Type B pancreatic cell (in vitro differentiated cells): ENCODE results near the gene POR. TPM values are rescaled to one million over a fixed set of nuclear protein-coding genes. Genes with fewer than 3 reads are reported as not detected.

Source experiments
- DNase-seq: peaks from one replicate; pipeline ENCODE4 v3.0.0; 2021; ENCODE audit warnings: mixed read lengths; ENCODE audit not compliant: unreplicated experiment; ENCODE audit errors: extremely low spot score
- H3K27ac Mint-ChIP-seq: 2 replicates; pipeline ENCODE4 v1.8.0; 2021; ENCODE audit warnings: mild to moderate bottlenecking, mixed read lengths
- H3K27me3 Mint-ChIP-seq: 2 replicates; pipeline ENCODE4 v1.8.0; 2021; ENCODE audit warnings: mixed read lengths
- H3K36me3 Mint-ChIP-seq: 2 replicates; pipeline ENCODE4 v1.8.0; 2021; ENCODE audit warnings: mixed read lengths
- H3K4me1 Mint-ChIP-seq: one replicate; pipeline ENCODE4 v1.8.0; 2021; ENCODE audit warnings: mixed read lengths; ENCODE audit not compliant: unreplicated experiment
- H3K4me3 Mint-ChIP-seq: 2 replicates; pipeline ENCODE4 v1.8.0; 2021; ENCODE audit warnings: mild to moderate bottlenecking, mixed read lengths
- H3K9me3 Mint-ChIP-seq: 2 replicates; pipeline ENCODE4 v1.8.0; 2021; ENCODE audit warnings: mixed read lengths
- total RNA-seq: library from RNA; stranded (reverse); gene quantifications from 2 replicates; pipeline ENCODE4 v1.2.1, GENCODE V29; 2021; ENCODE audit warnings: low replicate concordance
- TF ChIP-seq, protein P1 (sequence below): fragments of 200-600 bp; sonication (generic); conservative IDR thresholded peaks from 2 replicates; pipeline ENCODE4 v1.5.0; 2021; ENCODE audit warnings: antibody characterized with exemption, mild to moderate bottlenecking

The POR gene
- total RNA-seq, 1 donor from 2014 or later: 122 TPM

DNA sequence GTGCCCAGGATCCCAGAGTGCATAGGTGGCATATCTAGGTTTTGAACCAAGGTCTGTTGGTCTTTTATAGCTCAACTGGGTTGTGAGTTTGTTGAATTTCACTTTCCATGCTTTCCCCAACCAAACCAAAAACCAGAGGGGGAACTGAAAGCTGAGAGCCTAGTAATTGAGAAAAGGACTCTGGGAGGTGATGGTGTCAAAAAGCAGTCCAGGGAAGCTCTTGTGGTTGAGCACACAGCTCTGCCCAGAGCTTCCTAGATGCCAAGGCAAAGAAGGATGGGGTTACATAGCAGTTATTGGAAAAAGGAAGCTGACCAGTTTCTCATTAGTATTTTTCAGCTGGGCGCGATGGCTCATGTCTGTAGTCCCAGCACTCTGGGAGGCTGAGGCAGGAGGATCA is 9.9 kb downstream of the POR start:
- peaks cover 8% of the 10 kb centered on the region for H3K36me3 Mint-ChIP-seq
- DNase-seq: no peak
- H3K27ac Mint-ChIP-seq: no peak overlapping the region
- no peaks in the 10 kb centered on the region for H3K9me3 Mint-ChIP-seq
- peaks cover 20% of the 10 kb centered on the region for H3K4me1 Mint-ChIP-seq
- no peaks in the 10 kb centered on the region for H3K27me3 Mint-ChIP-seq
- no peak overlapping the region for H3K4me3 Mint-ChIP-seq
- TF ChIP-seq, protein P1, sequence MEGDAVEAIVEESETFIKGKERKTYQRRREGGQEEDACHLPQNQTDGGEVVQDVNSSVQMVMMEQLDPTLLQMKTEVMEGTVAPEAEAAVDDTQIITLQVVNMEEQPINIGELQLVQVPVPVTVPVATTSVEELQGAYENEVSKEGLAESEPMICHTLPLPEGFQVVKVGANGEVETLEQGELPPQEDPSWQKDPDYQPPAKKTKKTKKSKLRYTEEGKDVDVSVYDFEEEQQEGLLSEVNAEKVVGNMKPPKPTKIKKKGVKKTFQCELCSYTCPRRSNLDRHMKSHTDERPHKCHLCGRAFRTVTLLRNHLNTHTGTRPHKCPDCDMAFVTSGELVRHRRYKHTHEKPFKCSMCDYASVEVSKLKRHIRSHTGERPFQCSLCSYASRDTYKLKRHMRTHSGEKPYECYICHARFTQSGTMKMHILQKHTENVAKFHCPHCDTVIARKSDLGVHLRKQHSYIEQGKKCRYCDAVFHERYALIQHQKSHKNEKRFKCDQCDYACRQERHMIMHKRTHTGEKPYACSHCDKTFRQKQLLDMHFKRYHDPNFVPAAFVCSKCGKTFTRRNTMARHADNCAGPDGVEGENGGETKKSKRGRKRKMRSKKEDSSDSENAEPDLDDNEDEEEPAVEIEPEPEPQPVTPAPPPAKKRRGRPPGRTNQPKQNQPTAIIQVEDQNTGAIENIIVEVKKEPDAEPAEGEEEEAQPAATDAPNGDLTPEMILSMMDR: no peak

DNA sequence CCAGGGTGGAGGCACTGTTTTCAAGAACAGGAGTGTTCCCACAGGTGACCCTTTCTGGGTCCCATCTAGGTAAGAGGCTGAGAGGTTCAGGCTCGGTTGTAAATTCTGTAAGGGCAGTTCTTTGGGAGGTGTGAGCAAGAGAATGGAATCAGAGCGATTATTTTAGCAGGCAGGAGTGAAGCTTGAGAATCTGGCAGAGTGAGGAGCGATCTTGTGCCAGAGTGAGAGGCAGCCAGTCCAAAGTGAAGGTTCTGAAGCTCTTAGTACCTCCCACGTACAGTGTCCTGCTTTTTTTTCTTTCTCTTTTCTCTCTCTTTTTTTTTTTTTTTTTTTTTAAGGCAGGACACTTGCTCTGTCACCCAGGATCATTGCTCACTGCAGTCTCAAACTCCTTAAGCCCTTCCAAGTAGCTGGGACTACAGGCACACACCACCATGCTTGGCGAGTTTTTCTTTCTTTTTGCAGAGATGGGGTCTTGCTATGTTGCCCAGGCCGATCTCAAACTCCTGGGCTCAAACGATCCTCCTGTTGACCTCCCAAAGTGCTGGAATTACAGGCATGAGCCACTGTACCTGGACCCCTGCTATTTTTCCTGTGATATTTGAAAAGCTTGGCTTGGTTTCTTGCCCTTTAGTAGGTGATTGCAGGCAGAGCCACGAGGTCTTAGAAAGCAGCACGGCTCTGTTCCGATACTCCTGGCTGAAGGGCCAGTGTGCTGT is 10.9 kb downstream of the POR start:
- no peaks in the 10 kb centered on the region for H3K9me3 Mint-ChIP-seq
- peak overlapping the region; percentile 22 for H3K27ac Mint-ChIP-seq
- no peak for DNase-seq
- peaks cover 20% of the 10 kb centered on the region for H3K4me1 Mint-ChIP-seq
- TF ChIP-seq, protein P1: no peak
- H3K36me3 Mint-ChIP-seq: peaks cover 9% of the 10 kb centered on the region
- H3K27me3 Mint-ChIP-seq: no peaks in the 10 kb centered on the region
- no peak overlapping the region for H3K4me3 Mint-ChIP-seq

DNA sequence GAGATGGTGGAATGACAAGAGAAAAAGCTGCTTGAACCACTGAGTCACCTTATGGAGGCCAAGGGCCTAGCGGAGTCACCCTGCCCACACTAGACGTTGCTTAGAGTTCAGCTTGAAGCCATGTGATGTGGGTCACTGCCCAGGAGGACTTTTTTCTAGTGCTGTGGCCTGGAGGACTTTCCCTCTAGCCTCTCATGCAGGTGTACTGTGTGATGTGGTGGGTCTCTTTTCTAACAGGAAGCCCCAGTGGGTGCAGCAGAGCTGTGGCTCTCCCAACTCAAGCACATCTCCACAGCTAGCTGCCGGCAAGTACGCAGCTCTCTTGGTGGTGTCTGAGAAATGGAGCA is 13.6 kb downstream of the POR start:
- DNase-seq: no peak
- TF ChIP-seq, protein P1: no peak
- H3K27ac Mint-ChIP-seq: no peak overlapping the region

DNA sequence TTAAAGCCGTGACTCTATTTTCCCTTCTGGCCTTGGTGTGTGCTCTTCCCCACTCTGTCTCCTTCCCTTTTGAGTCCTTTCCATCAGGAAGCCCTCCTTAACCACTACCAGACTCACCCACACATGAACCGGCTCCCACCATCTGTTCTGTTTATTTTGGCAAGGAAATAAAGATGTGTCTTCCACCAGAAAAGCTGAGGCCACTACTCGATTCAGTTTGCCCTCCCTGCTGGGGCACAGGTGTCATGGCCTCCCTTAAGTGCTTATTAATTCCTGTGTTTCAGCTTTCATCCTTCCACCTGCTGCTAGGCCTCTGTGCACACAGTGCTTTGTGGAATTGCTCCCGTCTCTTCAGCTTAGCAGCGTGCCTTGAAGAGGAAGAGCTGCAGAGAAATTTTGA is 16.7 kb downstream of the POR start:
- H3K4me1 Mint-ChIP-seq: peaks cover 5% of the 10 kb centered on the region
- no peak for DNase-seq
- H3K27me3 Mint-ChIP-seq: no peaks in the 10 kb centered on the region
- H3K27ac Mint-ChIP-seq: peak overlapping the region; percentile 79
- peak overlapping the region; percentile 38 for H3K4me3 Mint-ChIP-seq
- peaks cover 18% of the 10 kb centered on the region for H3K36me3 Mint-ChIP-seq
- TF ChIP-seq, protein P1: no peak
- H3K9me3 Mint-ChIP-seq: no peaks in the 10 kb centered on the region

More for the DNA sequence above, 13.6 kb downstream of the POR start:
- H3K27me3 Mint-ChIP-seq: no peaks in the 10 kb centered on the region
- no peaks in the 10 kb centered on the region for H3K9me3 Mint-ChIP-seq
- no peak overlapping the region for H3K4me3 Mint-ChIP-seq
- H3K36me3 Mint-ChIP-seq: peaks cover 12% of the 10 kb centered on the region
- peaks cover 9% of the 10 kb centered on the region for H3K4me1 Mint-ChIP-seq

DNA sequence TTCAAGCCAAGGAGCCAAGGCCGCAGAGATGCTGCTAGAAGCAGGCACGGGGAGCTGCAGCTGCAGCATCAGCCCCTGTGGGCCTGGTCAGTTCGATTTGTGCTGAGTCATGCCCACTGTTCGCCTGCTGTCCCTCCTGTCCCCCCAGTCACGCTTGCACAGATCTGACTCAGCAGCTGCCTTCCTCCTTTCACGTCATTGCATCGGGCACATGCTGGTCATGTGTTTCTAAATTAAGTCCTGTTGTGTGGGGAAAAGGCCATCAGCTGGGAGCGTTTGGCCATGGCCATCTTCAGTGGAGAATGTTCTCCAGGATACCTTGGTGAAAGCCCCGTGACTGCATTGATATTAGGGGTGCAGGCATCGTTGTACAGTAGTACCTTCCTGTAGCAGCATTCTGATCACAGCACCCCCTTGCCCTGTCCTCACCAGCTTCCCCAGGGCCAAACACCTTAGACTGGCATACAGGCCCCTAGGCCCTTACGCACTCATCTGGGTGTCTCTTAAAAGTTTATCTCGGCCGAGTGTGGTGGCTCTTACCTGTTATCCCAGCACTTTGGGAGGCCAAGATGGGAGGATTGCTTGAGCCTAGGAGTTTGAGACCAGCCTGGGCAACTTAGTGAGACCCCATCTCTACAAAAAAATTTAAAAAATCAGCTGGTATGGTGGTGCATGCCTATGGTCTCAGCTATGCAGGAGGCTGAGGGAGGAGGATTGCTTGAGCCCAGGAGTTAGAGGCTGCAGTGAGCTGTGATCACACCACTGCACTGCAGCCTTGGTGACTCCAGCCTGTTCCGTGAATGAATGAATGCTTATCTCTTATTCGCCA is 23.2 kb downstream of the POR start:
- Mint-ChIP-seq H3K9me3 (no peaks in the 10 kb centered on the region), H3K4me3 (no peak overlapping the region)
- DNase-seq: no peak

More for the DNA sequence above, 23.2 kb downstream of the POR start:
- H3K36me3 Mint-ChIP-seq: peaks cover 19% of the 10 kb centered on the region
- H3K27ac Mint-ChIP-seq: peak overlapping the region; percentile 61
- TF ChIP-seq, protein P1: no peak
- H3K4me1 Mint-ChIP-seq: peaks cover 12% of the 10 kb centered on the region
- no peaks in the 10 kb centered on the region for H3K27me3 Mint-ChIP-seq
